HepG2 (cell line): ENCODE results near the gene FCER1G. TPM values are rescaled to one million over a fixed set of nuclear protein-coding genes. Genes with fewer than 3 reads are reported as not detected.

ENCODE experiments used
- ATAC-seq: fragments of 200-7000 bp; cut with Tn5 transposase; 3 replicates; pipeline ENCODE4 v1.9.1; 2020; ENCODE audit warnings: mild to moderate bottlenecking, moderate library complexity
- BruUV-seq: library from RNA; stranded (reverse); fragments of 400-500 nt; replicated peaks from 2 replicates; lab custom pipeline; 2021; lab: Mats Ljungman, UMichigan
- CTCF ChIA-PET: fragments of 300-600 bp; formaldehyde crosslinking; extraction: SDS; loops from one replicate; lab custom pipeline; 2021; ENCODE audit warnings: low total read pairs, inconsistent platforms, low intra/inter-chr PET ratio; lab: Yijun Ruan, JAX
- POLR2A ChIA-PET: fragments of 350-600 bp; sonication (Branson Sonifier 250); formaldehyde crosslinking; loops from one replicate; lab custom pipeline; 2020; ENCODE audit warnings: antibody characterized with exemption, inconsistent platforms; lab: Yijun Ruan, JAX
- DNase-seq: peaks from one replicate; pipeline ENCODE4 v3.0.0-alpha.2; 2015; ENCODE audit warnings: low spot score
- FAIRE-seq: peaks from 3 replicates; lab custom pipeline; 2011; peaks lifted over from hg19 to GRCh38; lab: Jason Lieb, UNC
- H2AFZ ChIP-seq: one replicate; pipeline ENCODE4 v1.6.1; 2011; ENCODE audit warnings: low read length, inconsistent platforms
- H3K27ac ChIP-seq: fragments of 300-600 bp; 3 replicates; pipeline ENCODE4 v1.8.0; 2011; ENCODE audit warnings: mixed run types, mild to moderate bottlenecking, mixed read lengths, low read length, inconsistent platforms; ENCODE audit not compliant: insufficient read depth; ENCODE audit errors: extremely low read length
- H3K27me3 ChIP-seq, 2 experiments: fragments of 200-600 bp in 1 of 2; 2 replicates in 1 of 2; 3 replicates in 1 of 2; pipeline versions ENCODE4 v1.6.0 to v1.8.0; 2011; ENCODE audit warnings: low read length in 2 of 2, mild to moderate bottlenecking in 2 of 2, moderate library complexity in 2 of 2, inconsistent platforms in 1 of 2; ENCODE audit not compliant: insufficient read depth in 2 of 2, control insufficient read depth in 1 of 2
- H3K36me3 ChIP-seq, 2 experiments: fragments of 200-600 bp in 1 of 2; replicated peaks in 1 of 2; 2 replicates in 1 of 2; 3 replicates in 1 of 2; pipeline versions ENCODE4 v1.5.1 to v1.8.0; 2011; ENCODE audit warnings: low read length in 2 of 2, inconsistent platforms in 1 of 2; ENCODE audit not compliant: insufficient read depth in 2 of 2, control insufficient read depth in 1 of 2
- H3K4me1 ChIP-seq: 2 replicates; pipeline ENCODE4 v1.5.1; 2012; ENCODE audit warnings: low read length, inconsistent platforms; ENCODE audit not compliant: insufficient read depth
- H3K4me2 ChIP-seq: 2 replicates; pipeline ENCODE4 v1.6.0; 2011; ENCODE audit warnings: low read depth, low read length, inconsistent platforms
- H3K4me3 ChIP-seq, 3 experiments: fragments of 200-600 bp in 1 of 3; sonication (generic), shearing (Covaris generic) in 1 of 3; replicated peaks in 1 of 3; 2 replicates each; pipeline ENCODE4 v1.5.1; 2011 to 2016; ENCODE audit warnings: low read length in 3 of 3, inconsistent platforms in 2 of 3, low read depth in 2 of 3, mild to moderate bottlenecking in 2 of 3, control low read depth in 1 of 3, mixed read lengths in 1 of 3; ENCODE audit not compliant: insufficient read depth in 1 of 3
- H3K79me2 ChIP-seq: one replicate; pipeline ENCODE4 v1.6.1; 2011; ENCODE audit warnings: low read length, inconsistent platforms; ENCODE audit not compliant: insufficient read depth
- H3K9ac ChIP-seq: 2 replicates; pipeline ENCODE4 v1.6.0; 2011; ENCODE audit warnings: mild to moderate bottlenecking, low read depth, low read length, inconsistent platforms; ENCODE audit not compliant: insufficient read depth
- H3K9me3 ChIP-seq: 2 replicates; pipeline ENCODE4 v1.5.1; 2012; ENCODE audit warnings: mild to moderate bottlenecking, low read length
- H4K20me1 ChIP-seq: 2 replicates; pipeline ENCODE4 v1.6.0; 2011; ENCODE audit warnings: inconsistent platforms, mild to moderate bottlenecking, low read length, moderate library complexity; ENCODE audit not compliant: insufficient read depth
- AGO1 ChIP-seq: fragments of 200-400 bp; formaldehyde crosslinking; IDR thresholded peaks from 2 replicates; pipeline ENCODE4 v1.6.1; 2017; ENCODE audit warnings: mild to moderate bottlenecking, low read depth, low read length, moderate library complexity; ENCODE audit not compliant: poor library complexity, severe bottlenecking
- MAFF ChIP-seq: IDR thresholded peaks from 2 replicates; pipeline ENCODE4 v1.6.1; 2011; ENCODE audit warnings: low read depth, low read length, improper control_type of control experiment
- MIXL1 ChIP-seq: IDR thresholded peaks from 2 replicates; pipeline ENCODE4 v1.6.1; 2016
- SALL1 ChIP-seq: sonication (generic); formaldehyde crosslinking; IDR thresholded peaks from 2 replicates; pipeline ENCODE4 v1.8.0; 2022; ENCODE audit warnings: mild to moderate bottlenecking, missing genetic modification reagents
- TAF1 ChIP-seq: sonication (generic); formaldehyde crosslinking; IDR thresholded peaks from 2 replicates; pipeline ENCODE4 v1.4.0; 2020; ENCODE audit warnings: missing genetic modification reagents
- THAP11 ChIP-seq: IDR thresholded peaks from 2 replicates; pipeline ENCODE4 v1.6.1; 2016; ENCODE audit warnings: missing biosample characterization, missing genetic modification reagents
- TOPORS ChIP-seq: sonication (generic); formaldehyde crosslinking; IDR thresholded peaks from 2 replicates; pipeline ENCODE4 v1.8.0; 2023; ENCODE audit warnings: mild to moderate bottlenecking, missing genetic modification reagents
- ZNF12 ChIP-seq: sonication (generic); formaldehyde crosslinking; IDR thresholded peaks from 2 replicates; pipeline ENCODE4 v1.5.0; 2020; ENCODE audit warnings: missing genetic modification reagents
- ZNF678 ChIP-seq: sonication (generic); formaldehyde crosslinking; IDR thresholded peaks from 2 replicates; pipeline ENCODE4 v1.4.0; 2020; ENCODE audit warnings: mild to moderate bottlenecking, missing genetic modification reagents
- ZNF687 ChIP-seq: sonication (generic); formaldehyde crosslinking; IDR thresholded peaks from 2 replicates; pipeline ENCODE4 v1.5.1; 2020; ENCODE audit warnings: mild to moderate bottlenecking, missing genetic modification reagents, moderate library complexity
- ZNF782 ChIP-seq: sonication (generic); formaldehyde crosslinking; IDR thresholded peaks from 2 replicates; pipeline ENCODE4 v1.4.0; 2020; ENCODE audit warnings: missing genetic modification reagents, mild to moderate bottlenecking, borderline replicate concordance
- ZSCAN21 ChIP-seq: sonication (generic); formaldehyde crosslinking; IDR thresholded peaks from 2 replicates; pipeline ENCODE4 v1.8.0; 2022; ENCODE audit warnings: mild to moderate bottlenecking, missing genetic modification reagents, moderate library complexity, borderline replicate concordance
- ZSCAN25 ChIP-seq: sonication (generic); formaldehyde crosslinking; IDR thresholded peaks from 2 replicates; pipeline ENCODE4 v1.8.0; 2022; ENCODE audit warnings: mild to moderate bottlenecking, missing genetic modification reagents
- WGBS: methylation state at CpG from one replicate; pipeline ENCODE4 v1.1.6; 2017; ENCODE audit warnings: low lambda C conversion rate; 5-methylcytosine and 5-hydroxymethylcytosine counted together
- in situ Hi-C: cut with HindIII; loops from 2 replicates; pipeline ENCODE4 v1.10.0; 2017; ENCODE audit warnings: low pct_unique_long_range_greater_than_20kb; ENCODE audit not compliant: extremely low pct_ligation_motif_present
- intact Hi-C: fragments of 100-400 bp; cut with micrococcal nuclease; formaldehyde crosslinking; loops from one replicate; pipeline ENCODE4 v1.10.0; 2022; ENCODE audit not compliant: unreplicated experiment
- polyA plus RNA-seq, 8 experiments: library from polyadenylated mRNA; depleted of rRNA in 3 of 8; stranded (reverse) in 7 of 8; unstranded in 1 of 8; fragments of >200 nt; fragmentation: Illumina TruSeq in 4 of 8; extraction: Trizol in 4 of 8; gene quantifications; 2 replicates each; pipeline versions ENCODE4 v1.2.1 to v1.2.3, GENCODE V29; 2011 to 2016; ENCODE audit warnings: low read depth in 4 of 8, missing spikeins in 1 of 8, mixed read lengths in 1 of 8; ENCODE audit not compliant: insufficient read depth in 1 of 8
- total RNA-seq, 5 experiments: library from RNA; depleted of rRNA; stranded (reverse); fragments of >200 nt; fragmentation: Illumina TruSeq; extraction: Trizol; gene quantifications; 2 replicates each; pipeline ENCODE4 v1.2.3, GENCODE V29; 2016; ENCODE audit warnings: low read depth in 1 of 5

Gene FCER1G
- total and polyA plus RNA-seq, 2 of the 13 experiments (the other 11 are each of a cell fraction or from before 2014, with no cell fraction given) = 1.3 to 6.4 TPM

GRCh38 chr1:161244888-161245287 lies 29.8 kb downstream of the FCER1G start:
- H3K79me2 ChIP-seq = no peaks in the 10 kb centered on the region
- no TSS peak for BruUV-seq
- H3K36me3 ChIP-seq = no peaks in the 10 kb centered on the region
- H3K9ac ChIP-seq = no peak overlapping the region
- 26% methylated on average over 4 of the region's 4 CpGs for WGBS
- H3K4me1 ChIP-seq = peaks cover 5% of the 10 kb centered on the region; the same call in 1 of the 2 replicates
- no peak overlapping the region for H3K27ac ChIP-seq
- no peak overlapping the region for H3K4me3 ChIP-seq
- in situ Hi-C loops = no loop called here
- H3K27me3 ChIP-seq = peaks cover 1 to 2% of the 10 kb centered on the region in 2 experiments; a peak in 3 of 5 replicates
- no peak overlapping the region for H2AFZ ChIP-seq
- no peak overlapping the region for H3K4me2 ChIP-seq
- H4K20me1 ChIP-seq = no peaks in the 10 kb centered on the region
- CTCF ChIA-PET = no interaction called here
- intact Hi-C loops = no loop called here
- TF ChIP-seq SALL1 (CRISPR knock-in tag) = no peak
- no peak for TF ChIP-seq ZNF687 (CRISPR knock-in tag)
- TF ChIP-seq ZSCAN21 (CRISPR knock-in tag) = no peak
- no peak for TF ChIP-seq TOPORS (CRISPR knock-in tag)
- TF ChIP-seq MAFF = no peak
- no peak for TF ChIP-seq MIXL1 (CRISPR knock-in tag)
- no peak for TF ChIP-seq TAF1 (CRISPR knock-in tag)
- TF ChIP-seq ZSCAN25 (CRISPR knock-in tag) = no peak
- no peak for TF ChIP-seq ZNF782
- no peak for TF ChIP-seq ZNF12 (CRISPR knock-in tag)
- TF ChIP-seq ZNF678 (CRISPR knock-in tag) = no peak
- no peak for TF ChIP-seq THAP11 (CRISPR knock-in tag)
- no peak for TF ChIP-seq AGO1
- H3K9me3 ChIP-seq = no peaks in the 10 kb centered on the region
- no peak for FAIRE-seq
- no peak for DNase-seq
- ATAC-seq = no peak
- POLR2A ChIA-PET = no interaction called here
